ENCODE measurements around the gene SLC31A1.

Gene SLC31A1

GRCh38 chr9:113309204-113309813, 88.0 kb downstream of the SLC31A1 start:
- peak; percentile 28 for DNase-seq

- DNase-seq = no peak
These were observed 89.2 kb downstream of the SLC31A1 start for GRCh38 chr9:113310538-113310937.

- DNase-seq = peak; percentile 29
These were observed 90.6 kb downstream of the SLC31A1 start for GRCh38 chr9:113311961-113312360.

GRCh38 chr9:113313261-113313660, 91.9 kb downstream of the SLC31A1 start:
- no peak for DNase-seq

Measured in fibroblast of skin of right quadriceps (primary cell).